H1 (cell line): ENCODE results near the gene ERC1. TPM values are rescaled to one million over a fixed set of nuclear protein-coding genes. Genes with fewer than 3 reads are reported as not detected.

ENCODE experiments used
- CTCF ChIA-PET: fragments of 300-600 bp; sonication (Branson Sonifier 250); formaldehyde crosslinking; loops from one replicate; lab custom pipeline; 2021; ENCODE audit not compliant: partially characterized antibody; lab: Charles Lee
- POLR2A ChIA-PET: fragments of 300-600 bp; sonication (Branson Sonifier 250); formaldehyde crosslinking; loops from one replicate; lab custom pipeline; 2021; ENCODE audit warnings: inconsistent platforms; ENCODE audit not compliant: partially characterized antibody; lab: Charles Lee
- DNase-seq, 2 experiments: peaks; one replicate each; pipeline versions ENCODE4 v3.0.0 to v3.0.0-alpha.2; 2010 to 2022; ENCODE audit warnings: low spot score in 2 of 2, low read depth in 1 of 2, mixed read lengths in 1 of 2
- FAIRE-seq: peaks from 2 replicates; lab custom pipeline; 2011; peaks lifted over from hg19 to GRCh38; lab: Jason Lieb, UNC
- H2AFZ ChIP-seq: 2 replicates; pipeline ENCODE4 v1.8.1; 2012; ENCODE audit warnings: low read length, inconsistent platforms
- H2AK5ac ChIP-seq: 2 replicates; pipeline ENCODE4 v1.6.1; 2013; ENCODE audit warnings: low read depth, low read length
- H2BK120ac ChIP-seq: replicated peaks from 2 replicates; pipeline ENCODE3; 2013; ENCODE audit warnings: low read depth, low read length, inconsistent platforms
- H2BK12ac ChIP-seq: 2 replicates; pipeline ENCODE4 v1.6.1; 2013; ENCODE audit warnings: low read depth, low read length
- H2BK15ac ChIP-seq: 2 replicates; pipeline ENCODE4 v1.6.1; 2013; ENCODE audit warnings: low read length
- H2BK20ac ChIP-seq: 2 replicates; pipeline ENCODE4 v1.6.1; 2013; ENCODE audit warnings: low read length
- H2BK5ac ChIP-seq: 2 replicates; pipeline ENCODE4 v1.6.1; 2013; ENCODE audit warnings: low read depth, low read length
- H3K14ac ChIP-seq: 2 replicates; pipeline ENCODE4 v1.6.1; 2013; ENCODE audit warnings: inconsistent platforms; ENCODE audit not compliant: insufficient read length
- H3K18ac ChIP-seq: 2 replicates; pipeline ENCODE4 v1.6.1; 2013; ENCODE audit warnings: low read length; ENCODE audit errors: extremely low read depth
- H3K23ac ChIP-seq: 2 replicates; pipeline ENCODE4 v1.6.1; 2013; ENCODE audit warnings: inconsistent platforms; ENCODE audit not compliant: insufficient read length
- H3K23me2 ChIP-seq: 2 replicates; pipeline ENCODE4 v1.6.1; 2013; ENCODE audit warnings: low read depth, low read length
- H3K27ac ChIP-seq: 2 replicates; pipeline ENCODE4 v1.6.1; 2011; ENCODE audit warnings: low read depth, low read length, inconsistent platforms
- H3K27me3 ChIP-seq, 4 experiments: replicated peaks in 1 of 4; 1 replicate in 1 of 4; 2 replicates in 3 of 4; pipeline versions ENCODE4 v1.6.1 to v1.8.1; 2011 to 2013; ENCODE audit warnings: low read length in 3 of 4, mild to moderate bottlenecking in 3 of 4, inconsistent platforms in 2 of 4, mixed read lengths in 2 of 4, moderate library complexity in 1 of 4; ENCODE audit not compliant: control insufficient read depth in 3 of 4, insufficient read depth in 3 of 4; ENCODE audit errors: extremely low read depth in 1 of 4
- H3K36me3 ChIP-seq, 4 experiments: 2 replicates each; pipeline versions ENCODE4 v1.6.1 to v1.8.1; 2011 to 2013; ENCODE audit warnings: mild to moderate bottlenecking in 4 of 4, low read length in 3 of 4, moderate library complexity in 2 of 4, control low read depth in 1 of 4, inconsistent platforms in 1 of 4; ENCODE audit not compliant: insufficient read depth in 4 of 4, control insufficient read depth in 2 of 4
- H3K4ac ChIP-seq: replicated peaks from 2 replicates; pipeline ENCODE3; 2013; ENCODE audit warnings: low read length, low read depth, mixed read lengths, inconsistent platforms; ENCODE audit not compliant: insufficient read length
- H3K4me1 ChIP-seq, 4 experiments: replicated peaks in 1 of 4; 1 replicate in 1 of 4; 2 replicates in 3 of 4; pipeline versions ENCODE4 v1.6.1 to v1.8.1; 2011 to 2013; ENCODE audit warnings: low read length in 3 of 4, inconsistent platforms in 2 of 4, mixed read lengths in 1 of 4; ENCODE audit not compliant: insufficient read depth in 4 of 4, control insufficient read depth in 3 of 4
- H3K4me2 ChIP-seq, 2 experiments: 2 replicates each; pipeline versions ENCODE4 v1.6.1 to v1.8.1; 2011 to 2013; ENCODE audit warnings: low read depth in 2 of 2, low read length in 2 of 2, control low read depth in 1 of 2, inconsistent platforms in 1 of 2, mild to moderate bottlenecking in 1 of 2; ENCODE audit not compliant: insufficient read depth in 1 of 2
- H3K4me3 ChIP-seq, 4 experiments: fragments of 200-600, 300-600 bp in 1 of 4; sonication (generic), shearing (Covaris generic), sonication (Bioruptor Twin) in 1 of 4; 2 replicates each; pipeline versions ENCODE4 v1.5.1 to v1.8.1; 2011 to 2016; ENCODE audit warnings: low read length in 4 of 4, low read depth in 3 of 4, control low read depth in 2 of 4, inconsistent platforms in 2 of 4, mild to moderate bottlenecking in 2 of 4, mixed read lengths in 1 of 4, moderate library complexity in 1 of 4; ENCODE audit not compliant: insufficient read depth in 2 of 4; ENCODE audit errors: extremely low read depth in 1 of 4
- H3K56ac ChIP-seq: replicated peaks from 2 replicates; pipeline ENCODE3; 2013; ENCODE audit warnings: low read depth, mild to moderate bottlenecking, mixed read lengths, low read length, inconsistent platforms; ENCODE audit not compliant: insufficient read length
- H3K79me1 ChIP-seq: 2 replicates; pipeline ENCODE4 v1.6.1; 2013; ENCODE audit warnings: low read depth, low read length, control low read depth
- H3K79me2 ChIP-seq, 2 experiments: 2 replicates each; pipeline versions ENCODE4 v1.6.1 to v1.8.1; 2012 to 2013; ENCODE audit warnings: low read length in 2 of 2, mild to moderate bottlenecking in 2 of 2, inconsistent platforms in 1 of 2; ENCODE audit not compliant: insufficient read depth in 2 of 2, control insufficient read depth in 1 of 2
- H3K9ac ChIP-seq, 4 experiments: replicated peaks in 1 of 4; 1 replicate in 1 of 4; 2 replicates in 3 of 4; pipeline versions ENCODE4 v1.6.1 to v1.8.1; 2011 to 2013; ENCODE audit warnings: low read depth in 3 of 4, low read length in 3 of 4, control low read depth in 2 of 4, mild to moderate bottlenecking in 2 of 4, moderate library complexity in 2 of 4, inconsistent platforms in 1 of 4; ENCODE audit errors: extremely low read depth in 1 of 4
- H3K9me3 ChIP-seq, 2 experiments: 2 replicates each; pipeline versions ENCODE4 v1.6.1 to v1.8.1; 2012 to 2013; ENCODE audit warnings: mild to moderate bottlenecking in 2 of 2, moderate library complexity in 2 of 2, control low read depth in 1 of 2, inconsistent platforms in 1 of 2, low read depth in 1 of 2, low read length in 1 of 2, mixed read lengths in 1 of 2; ENCODE audit not compliant: insufficient read depth in 2 of 2
- H4K20me1 ChIP-seq, 2 experiments: replicated peaks in 1 of 2; 2 replicates each; pipeline versions ENCODE3 to v1.8.1; 2011 to 2013; ENCODE audit warnings: inconsistent platforms in 2 of 2, low read length in 2 of 2, mild to moderate bottlenecking in 1 of 2; ENCODE audit not compliant: insufficient read depth in 2 of 2, control insufficient read depth in 1 of 2
- H4K5ac ChIP-seq: 2 replicates; pipeline ENCODE4 v1.6.1; 2013; ENCODE audit warnings: low read length, low read depth, mixed read lengths, inconsistent platforms; ENCODE audit not compliant: insufficient read length
- H4K8ac ChIP-seq: 2 replicates; pipeline ENCODE4 v1.8.0; 2013; ENCODE audit warnings: mild to moderate bottlenecking, moderate library complexity, low read length, inconsistent platforms; ENCODE audit not compliant: insufficient read depth; ENCODE audit errors: extremely low read depth
- H4K91ac ChIP-seq: replicated peaks from 2 replicates; pipeline ENCODE3; 2013; ENCODE audit warnings: low read length, mixed read lengths, inconsistent platforms; ENCODE audit not compliant: insufficient read length
- TAF7 ChIP-seq: optimal IDR thresholded peaks from 2 replicates; pipeline ENCODE3; 2011; ENCODE audit warnings: low read depth, mild to moderate bottlenecking, inconsistent platforms, low read length, moderate library complexity, borderline replicate concordance
- WGBS, 2 experiments: shearing (Covaris generic) in 1 of 2; methylation state at CpG; one replicate each; pipeline versions ENCODE4 v1.1.6 to v1.1.7; 2013 to 2015; ENCODE audit warnings: low lambda C conversion rate in 2 of 2, mixed read lengths in 2 of 2, inconsistent platforms in 1 of 2, low coverage in 1 of 2, missing lambda C conversion rate in 1 of 2; ENCODE audit not compliant: insufficient replicate concordance in 2 of 2, insufficient coverage in 1 of 2, insufficient read length in 1 of 2; ENCODE audit errors: extremely low coverage in 1 of 2, missing lambda C conversion rate in 1 of 2; 5-methylcytosine and 5-hydroxymethylcytosine counted together
- polyA plus RNA-seq, 7 experiments: library from polyadenylated mRNA; depleted of rRNA in 3 of 7; stranded (reverse) in 5 of 7; unstranded in 2 of 7; fragments of >200 nt in 5 of 7; fragments of 200-250 nt in 2 of 7; gene quantifications; 1 replicate in 5 of 7; 2 replicates in 1 of 7; 4 replicates in 1 of 7; pipeline versions ENCODE4 v1.2.1 to v1.2.3, GENCODE V29; 2011 to 2013; ENCODE audit warnings: missing spikeins in 2 of 7, mixed read lengths in 2 of 7
- total RNA-seq: library from RNA; stranded (reverse); fragmentation: NEBNext Ultra II Directional; extraction: Animal tissue kit (Norgen Biotek cat#: 25700); gene quantifications from 2 replicates; pipeline ENCODE4 v1.2.1, GENCODE V29; 2021

The ERC1 gene
- total and polyA plus RNA-seq, 2 of the 8 experiments (the other 6 are each of a cell fraction or from before 2014, with no cell fraction given): 7.8 to 45.7 TPM

DNA sequence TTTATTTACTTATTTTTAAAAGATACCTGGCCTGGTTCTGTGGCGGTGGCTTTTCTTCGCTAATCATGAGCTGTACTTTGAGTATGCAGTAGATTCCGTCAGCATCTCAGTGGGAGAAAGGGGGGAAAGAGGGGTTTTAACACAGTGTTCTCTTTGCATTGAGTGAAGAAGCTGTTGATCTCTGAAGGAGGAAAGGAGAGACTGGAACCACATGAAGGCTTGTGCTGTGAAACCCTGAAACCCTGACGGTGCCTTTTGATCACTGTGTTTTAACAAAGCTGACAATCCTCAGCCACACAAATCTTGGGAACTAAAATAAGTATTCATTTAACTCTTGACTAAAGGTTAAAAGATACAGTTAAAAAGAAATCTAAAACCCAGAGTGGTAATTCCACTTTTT, 353.2 kb downstream of the ERC1 start:
- Histone ChIP-seq H2BK12ac (no peak overlapping the region), H4K5ac (no peak overlapping the region), H3K27me3 (no peaks in the 10 kb centered on the region), H2BK20ac (no peak overlapping the region), H3K79me2 (no peaks in the 10 kb centered on the region), H2AFZ (no peak overlapping the region), H3K9ac (no peak overlapping the region), H4K91ac (no peak overlapping the region), H3K4ac (no peak overlapping the region), H3K4me1 (no peaks in the 10 kb centered on the region), H3K9me3 (no peaks in the 10 kb centered on the region), H3K23ac (no peak overlapping the region), H3K36me3 (no peaks in the 10 kb centered on the region), H3K18ac (no peak overlapping the region), H3K4me3 (no peak overlapping the region), H2BK120ac (no peak overlapping the region), H2AK5ac (no peak overlapping the region), H3K4me2 (no peak overlapping the region), H3K23me2 (no peaks in the 10 kb centered on the region), H2BK15ac (no peak overlapping the region), H3K79me1 (no peaks in the 10 kb centered on the region), H4K8ac (no peak overlapping the region), H3K14ac (no peak overlapping the region), H4K20me1 (peaks cover 0 to 3% of the 10 kb centered on the region in 2 experiments), H3K27ac (no peak overlapping the region), H2BK5ac (no peak overlapping the region), H3K56ac (no peak overlapping the region)
- ChIA-PET POLR2A (interaction anchor here (0.6 kb wide), 1 partner anchor 12 kb away, joined by 3 read pairs; no protein-coding TSS in a partner anchor), CTCF (interaction anchor here (0.6 to 2.5 kb wide), 2 partner anchors 226 to 239 kb away, joined by 3 to 6 read pairs; no protein-coding TSS in a partner anchor)
- FAIRE-seq: no peak
- no peak for TF ChIP-seq TAF7
- 91% methylated on average over 4 of the region's 4 CpGs; no CpG with 5 or more reads in 1 of the 2 experiments for WGBS, 2 experiments
- no peak for DNase-seq
